ENCODE measurements around the gene NEK7.

DNA sequence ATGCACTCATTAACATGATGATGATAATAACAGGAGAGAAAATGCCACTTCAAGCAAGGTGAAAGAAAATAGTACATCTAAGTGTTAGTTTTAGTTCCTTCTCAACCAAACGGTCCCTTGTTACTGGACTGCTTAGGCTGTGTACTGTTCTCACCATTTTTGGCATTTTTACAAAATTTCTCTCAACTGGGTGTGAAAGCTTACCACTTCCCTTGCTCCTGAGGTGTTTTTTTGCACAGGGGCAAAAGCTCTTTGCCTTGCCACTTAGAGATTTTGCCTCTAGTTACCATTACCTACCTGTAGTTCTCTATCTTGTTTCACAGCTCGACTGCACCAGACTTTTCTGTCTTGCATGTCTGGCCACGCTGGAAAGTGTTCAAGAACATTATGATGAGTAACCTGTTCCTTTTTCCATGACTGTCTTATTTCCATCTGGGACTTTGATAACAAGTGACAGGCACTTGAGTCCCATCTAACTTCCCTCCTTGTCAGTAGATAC is 10.7 kb downstream of the NEK7 start:
- TF ChIP-seq CTCF (IDR thresholded peaks at IDR 0.05; ENCODE audit: low read length): no peak
- TF ChIP-seq EZH2 (IDR thresholded peaks at IDR 0.05; ENCODE audit: borderline replicate concordance, low read length): no peak

Measured in OCI-LY1 (cell line).